ENCODE data around the gene ARMH2.

The ARMH2 gene

DNA sequence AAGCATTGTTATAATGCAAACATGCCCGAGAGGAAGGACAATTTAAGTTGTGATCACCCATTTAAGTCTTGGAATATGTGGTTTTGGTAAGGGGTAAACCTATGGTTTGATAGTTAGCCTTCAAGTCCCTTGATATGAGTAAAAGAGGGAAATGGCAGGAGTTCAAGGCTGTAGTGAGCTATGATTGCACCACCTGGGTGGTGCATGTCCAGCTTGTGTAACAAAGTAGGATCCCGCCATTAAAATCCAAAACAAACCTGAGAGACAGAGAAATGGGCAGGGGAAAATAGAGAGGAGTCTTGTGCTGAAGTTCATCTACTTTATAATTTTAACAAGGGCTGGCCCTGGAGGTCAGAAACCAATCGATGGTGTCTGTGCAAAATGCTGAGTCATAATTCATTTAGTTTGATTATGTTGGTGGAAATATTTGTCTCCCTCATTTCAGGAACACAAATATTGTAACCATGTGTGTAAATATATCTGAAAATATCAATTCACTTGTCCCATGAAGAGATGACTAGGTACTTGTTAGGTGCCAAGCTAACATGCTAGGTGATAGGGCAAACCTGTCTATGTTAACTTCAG is 23.2 kb upstream of the ARMH2 start:
- DNase-seq (ENCODE audit: low read depth in 1 of 2, low spot score in 1 of 2) = no peak

DNA sequence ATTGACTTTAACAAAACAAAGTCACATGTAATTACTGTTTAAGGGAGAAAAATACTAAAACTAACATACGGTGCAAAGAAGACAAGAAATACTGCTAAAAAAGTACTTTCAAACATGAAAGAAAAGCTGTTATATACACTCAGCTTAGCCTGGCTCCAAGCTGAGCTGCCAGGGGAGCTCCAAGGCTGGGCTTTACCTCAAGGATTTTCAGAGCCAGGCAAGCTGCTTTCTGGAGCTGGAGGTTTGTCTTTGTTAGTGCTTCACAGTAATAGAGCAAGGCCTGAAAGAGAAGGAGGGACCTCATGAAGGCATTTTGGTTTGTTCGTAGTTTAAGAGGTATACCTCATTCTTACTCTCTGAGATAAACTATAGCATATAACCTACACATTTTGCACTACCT is 19.6 kb upstream of the ARMH2 start:
- DNase-seq (ENCODE audit: low read depth in 1 of 2, low spot score in 1 of 2) = no peak

DNA sequence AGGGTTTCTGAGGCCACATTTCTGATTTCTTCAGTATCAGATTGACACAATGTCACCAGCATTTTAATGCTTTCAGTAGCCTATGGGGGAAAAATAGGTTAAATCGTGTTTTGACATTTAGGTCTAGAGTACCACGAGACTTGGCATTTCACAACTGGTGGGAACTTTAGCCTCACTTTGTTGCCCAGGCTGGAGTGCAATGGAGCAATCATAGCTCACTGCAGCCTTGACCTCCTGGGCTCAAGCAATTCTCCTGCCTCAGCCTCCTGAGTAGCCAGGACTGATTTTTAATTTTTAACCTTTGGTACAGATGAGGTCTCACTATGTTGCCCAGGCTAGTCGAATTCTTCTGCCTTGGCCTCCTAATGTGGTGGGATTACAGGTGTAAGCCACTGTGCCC is 11.0 kb upstream of the ARMH2 start:
- no peak for DNase-seq (ENCODE audit: low read depth in 1 of 2, low spot score in 1 of 2)

DNA sequence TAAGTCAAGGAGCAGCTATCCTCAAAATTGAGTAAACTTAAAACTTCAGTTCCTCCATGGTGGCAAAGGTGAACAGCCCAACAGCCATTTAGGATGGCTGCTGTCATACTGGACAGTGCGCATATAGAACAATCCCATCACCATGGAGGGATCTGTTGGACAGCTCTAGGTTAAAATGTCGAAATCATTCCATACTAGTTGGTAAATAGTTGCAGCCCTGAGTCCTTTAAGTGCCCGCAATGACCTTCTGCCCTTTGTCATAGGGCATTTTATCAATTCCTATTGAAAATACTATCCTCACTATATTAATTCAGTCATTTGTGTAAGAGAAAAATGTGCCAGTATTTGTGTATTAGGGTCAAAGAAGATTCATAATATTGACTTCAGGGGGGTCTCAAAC is 8.9 kb upstream of the ARMH2 start:
- DNase-seq (ENCODE audit: low read depth in 1 of 2, low spot score in 1 of 2) = no peak

DNA sequence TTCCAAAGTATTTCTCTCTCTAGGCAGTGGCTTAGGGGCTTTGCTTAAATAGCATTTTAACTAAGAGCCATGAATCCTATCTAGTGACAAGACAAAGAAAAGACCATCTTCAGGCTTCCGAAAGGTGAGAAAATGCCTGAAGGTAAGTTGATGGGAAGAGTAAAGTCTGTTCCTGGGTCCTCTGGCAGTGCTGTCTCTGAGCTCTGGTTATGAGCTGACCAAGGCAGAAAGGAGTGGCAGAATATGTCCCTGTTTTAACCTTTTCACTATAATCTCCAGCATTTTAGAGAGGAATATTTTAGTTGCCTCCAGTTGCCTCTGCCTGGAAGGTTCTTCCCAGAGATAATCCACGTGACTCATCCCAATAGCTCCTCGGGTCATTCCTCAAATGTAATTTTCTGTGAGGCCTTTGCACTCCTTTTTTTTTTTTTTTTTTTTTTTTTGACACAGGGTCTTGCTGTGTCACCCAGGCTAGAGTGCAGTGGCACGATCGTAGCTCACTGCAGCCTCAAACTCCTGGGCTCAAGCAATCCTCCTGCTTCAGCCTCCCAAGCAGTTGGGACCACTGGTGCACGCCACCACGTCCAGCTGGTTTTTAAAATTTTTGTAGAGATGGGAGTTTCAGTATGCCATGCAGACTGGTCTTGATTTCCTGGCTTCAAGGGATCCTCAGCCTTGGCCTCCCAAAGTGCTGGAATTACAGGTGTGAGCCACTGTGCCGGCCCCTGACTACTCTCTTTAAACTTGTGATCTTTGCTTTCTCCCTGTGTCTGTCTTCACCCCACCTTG is 3.7 kb upstream of the ARMH2 start:
- DNase-seq (ENCODE audit: low read depth in 1 of 2, low spot score in 1 of 2) = no peak

DNA sequence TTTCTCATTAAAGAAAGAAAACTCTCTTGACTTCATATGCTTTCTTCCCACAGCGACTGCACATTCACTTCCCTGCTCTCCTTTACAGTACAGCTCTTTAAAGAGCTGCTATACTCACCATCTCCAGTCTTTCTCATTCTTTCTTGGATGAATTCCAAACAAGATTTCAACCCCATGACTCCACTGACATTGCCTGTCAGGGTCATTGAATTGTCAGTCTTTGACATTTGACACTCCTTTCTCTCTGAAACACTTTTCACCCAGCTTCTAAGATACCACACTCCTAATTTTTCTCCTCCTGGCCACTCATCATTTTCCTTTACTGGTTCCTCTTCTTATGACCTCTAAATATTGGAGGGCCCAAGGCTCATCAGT is 811 bp upstream of the ARMH2 start:
- DNase-seq (ENCODE audit: low read depth in 1 of 2, low spot score in 1 of 2) = no peak

DNA sequence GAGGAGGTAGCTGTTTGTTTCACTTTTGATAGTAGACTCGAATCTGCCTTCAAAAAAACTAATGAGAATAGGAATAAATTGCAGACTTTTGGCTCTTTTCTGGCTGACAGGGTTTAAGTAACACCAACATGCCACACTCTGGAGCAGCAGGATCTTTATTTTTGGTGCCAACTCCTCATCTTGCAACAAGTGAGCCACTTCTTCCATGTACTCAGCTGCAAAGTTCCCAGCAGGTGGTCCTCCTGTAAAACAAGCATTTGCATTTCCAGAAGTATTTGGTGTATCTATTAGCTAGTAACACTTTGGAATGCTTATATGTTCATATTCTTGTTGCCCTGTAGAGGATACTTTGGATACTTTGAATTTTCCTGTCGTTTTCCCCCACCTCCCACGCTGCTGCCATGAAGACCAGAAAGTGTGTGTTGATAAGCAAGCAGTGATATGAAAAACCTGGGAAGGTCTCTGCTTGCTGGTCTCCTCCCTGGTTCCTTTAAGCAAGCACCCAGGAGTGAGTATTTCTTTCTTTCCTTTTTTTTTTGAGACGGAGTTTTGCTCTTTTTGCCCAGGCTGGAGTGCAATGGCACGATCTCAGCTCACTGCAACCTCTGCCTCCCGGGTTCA is 1.0 kb downstream of the ARMH2 start:
- DNase-seq (ENCODE audit: low read depth in 1 of 2, low spot score in 1 of 2) = no peak

DNA sequence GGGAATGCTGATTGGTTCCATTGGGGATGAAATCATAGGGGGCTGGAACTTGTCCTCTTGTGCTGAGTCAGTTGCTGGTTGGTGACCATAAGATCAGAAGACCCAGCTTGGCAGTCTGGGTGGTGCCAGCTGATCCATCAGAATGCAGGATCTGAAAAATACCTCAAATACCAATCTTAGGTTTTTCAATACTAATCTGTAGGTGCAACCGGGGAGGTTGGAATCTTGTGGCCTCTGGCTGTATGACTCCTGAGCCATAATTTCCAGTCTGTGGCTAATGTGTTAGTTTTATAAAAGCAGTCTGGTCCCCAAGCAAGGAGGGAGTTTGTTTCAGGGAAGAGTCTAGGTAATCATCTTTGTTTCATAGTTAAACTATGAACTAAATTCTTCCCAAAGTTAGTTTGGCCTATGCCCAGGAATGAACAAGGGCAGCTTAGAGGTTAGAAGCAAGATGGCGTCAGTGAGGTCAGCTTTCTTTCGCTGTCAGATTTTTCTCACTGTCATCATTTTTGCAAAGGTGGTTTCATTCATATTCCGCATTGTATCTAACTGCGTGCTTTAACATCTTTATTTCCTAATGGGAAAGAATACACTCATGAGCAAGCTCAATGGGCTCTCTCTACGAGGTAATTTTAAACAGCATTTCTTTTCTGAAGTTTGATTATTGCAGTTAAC is 2.0 kb downstream of the ARMH2 start:
- DNase-seq (ENCODE audit: low read depth in 1 of 2, low spot score in 1 of 2) = no peak

DNA sequence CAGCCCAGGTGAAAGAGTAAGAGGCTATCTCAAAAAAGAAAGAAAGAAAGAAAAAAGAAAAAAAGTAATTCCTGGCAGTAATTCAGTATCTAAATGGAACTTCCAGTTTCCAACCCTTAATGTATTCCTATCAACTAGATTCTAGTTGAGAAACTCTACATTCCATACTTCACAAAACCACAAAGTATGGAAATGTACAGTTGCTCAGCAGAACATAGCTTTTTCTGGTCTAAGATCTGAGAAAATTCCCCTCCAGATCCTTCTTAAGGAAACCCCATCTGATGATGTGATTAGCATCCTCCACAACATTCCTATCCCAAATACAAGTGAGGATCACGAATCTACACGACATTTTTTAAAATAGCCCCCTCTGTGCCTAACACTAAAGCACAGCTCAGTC is 3.6 kb downstream of the ARMH2 start:
- DNase-seq (ENCODE audit: low read depth in 1 of 2, low spot score in 1 of 2) = no peak

DNA sequence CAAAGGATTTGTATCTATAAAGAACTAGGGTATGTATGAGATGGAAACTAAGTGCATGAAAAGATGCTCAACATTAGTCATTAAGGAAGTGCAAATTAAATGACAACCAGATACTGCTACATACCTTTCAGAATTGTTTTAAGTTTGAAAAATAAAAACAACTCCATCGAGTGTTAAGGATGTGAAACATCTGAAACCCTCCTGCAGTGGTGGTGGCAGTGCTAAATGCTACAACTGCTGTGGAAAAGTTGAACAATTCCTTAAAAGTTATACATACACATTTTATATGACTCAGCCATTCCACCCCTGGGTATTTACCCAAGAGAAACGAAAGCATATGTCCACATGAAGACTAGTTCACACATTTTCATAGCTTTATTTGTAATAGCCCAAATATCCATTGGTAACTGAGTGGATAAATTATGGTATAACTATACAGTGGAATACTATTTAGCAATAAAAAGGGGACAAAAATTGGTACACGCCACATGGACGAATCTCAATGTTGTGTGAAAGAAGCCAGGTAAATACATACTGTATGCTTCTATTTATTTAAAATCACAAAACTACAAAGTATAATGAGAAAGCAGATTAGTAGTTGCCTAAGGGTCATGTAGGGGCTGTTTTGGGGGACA is 10.6 kb downstream of the ARMH2 start:
- DNase-seq (ENCODE audit: low read depth in 1 of 2, low spot score in 1 of 2) = no peak

DNA sequence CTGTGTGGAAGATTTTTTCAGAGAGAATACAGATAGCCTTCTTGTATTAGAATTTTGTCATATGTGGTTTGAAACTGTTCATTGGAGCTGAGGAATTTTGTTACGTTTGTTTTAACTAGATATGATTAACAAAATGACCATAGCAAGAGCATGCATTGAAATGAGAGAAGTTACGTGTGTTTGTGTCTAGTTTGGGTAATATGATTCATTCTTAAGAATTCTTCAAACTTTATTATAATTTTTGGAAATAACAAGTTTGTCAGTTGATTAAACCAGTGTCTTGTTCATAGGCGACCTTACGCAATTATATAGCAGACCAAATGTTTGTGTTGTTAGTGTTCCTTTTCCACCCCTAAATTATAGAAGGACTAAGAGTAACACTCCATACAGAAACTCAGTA is 18.5 kb downstream of the ARMH2 start:
- no peak for DNase-seq (ENCODE audit: low read depth in 1 of 2, low spot score in 1 of 2)

DNA sequence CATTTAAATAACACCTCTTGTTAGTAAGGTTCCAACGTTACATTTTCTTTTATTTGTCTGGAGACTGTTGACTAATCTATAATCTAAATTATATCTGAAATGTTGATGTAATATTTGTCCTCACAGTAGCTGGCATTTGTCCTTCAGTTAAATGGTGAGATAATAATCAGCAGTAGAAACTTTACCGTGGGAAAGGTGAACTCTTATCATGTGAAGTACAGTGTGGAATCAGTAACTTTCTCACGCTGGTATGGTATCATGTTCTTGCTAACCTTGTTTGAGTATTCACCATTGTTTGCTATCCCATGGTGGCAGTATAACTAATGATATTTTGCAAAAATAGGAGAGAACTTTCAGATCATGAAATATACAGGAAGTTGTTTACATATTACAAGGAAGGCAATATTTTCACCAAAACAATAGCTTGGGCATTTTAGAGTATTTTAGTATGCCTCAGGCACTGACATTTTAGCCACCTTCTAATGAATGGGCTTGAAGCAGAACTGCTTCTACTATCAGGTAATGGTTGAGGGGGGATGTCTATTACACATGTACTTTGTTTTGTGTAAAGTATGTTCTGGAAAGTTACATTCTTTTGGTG is 19.2 kb downstream of the ARMH2 start:
- DNase-seq (ENCODE audit: low read depth in 1 of 2, low spot score in 1 of 2) = no peak

DNA sequence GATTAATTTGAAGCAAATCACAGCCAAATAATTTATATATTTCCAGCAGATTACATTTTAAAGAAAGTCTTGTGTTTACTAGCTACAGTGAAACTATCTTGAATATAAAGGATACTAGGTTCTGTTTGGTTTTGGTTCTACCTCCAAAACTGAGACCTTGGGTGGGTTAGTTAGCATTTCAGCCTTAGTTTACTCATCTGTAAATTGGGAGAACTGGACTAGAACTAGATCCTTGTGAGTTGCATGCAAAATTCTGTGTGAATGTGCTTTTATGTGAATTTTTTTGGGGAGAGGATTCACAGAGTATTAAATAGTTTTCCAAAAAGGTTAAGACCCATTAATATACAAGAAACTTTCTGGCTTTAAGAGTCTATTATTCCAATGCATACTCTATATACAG is 19.8 kb downstream of the ARMH2 start:
- no peak for DNase-seq (ENCODE audit: low read depth in 1 of 2, low spot score in 1 of 2)

DNA sequence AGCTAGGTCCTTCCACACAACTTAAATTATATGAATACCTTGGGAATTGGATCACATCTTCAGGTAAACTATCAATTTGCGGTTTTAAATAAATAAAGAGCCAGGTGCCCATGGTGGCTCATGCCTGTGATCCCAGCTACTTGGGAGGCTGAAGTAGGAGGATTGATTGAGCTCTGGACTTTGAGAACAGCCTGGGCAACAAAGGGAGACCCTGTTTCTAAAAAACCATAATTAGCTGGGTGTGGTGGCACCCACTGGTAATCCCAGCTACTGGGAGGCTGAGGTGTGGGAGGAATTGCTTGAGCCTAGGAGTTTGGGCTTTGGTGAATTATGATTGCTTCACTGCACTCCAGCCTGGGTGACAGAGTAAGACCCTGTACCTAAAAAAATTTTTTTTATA is 20.6 kb downstream of the ARMH2 start:
- no peak for DNase-seq (ENCODE audit: low read depth in 1 of 2, low spot score in 1 of 2)

DNA sequence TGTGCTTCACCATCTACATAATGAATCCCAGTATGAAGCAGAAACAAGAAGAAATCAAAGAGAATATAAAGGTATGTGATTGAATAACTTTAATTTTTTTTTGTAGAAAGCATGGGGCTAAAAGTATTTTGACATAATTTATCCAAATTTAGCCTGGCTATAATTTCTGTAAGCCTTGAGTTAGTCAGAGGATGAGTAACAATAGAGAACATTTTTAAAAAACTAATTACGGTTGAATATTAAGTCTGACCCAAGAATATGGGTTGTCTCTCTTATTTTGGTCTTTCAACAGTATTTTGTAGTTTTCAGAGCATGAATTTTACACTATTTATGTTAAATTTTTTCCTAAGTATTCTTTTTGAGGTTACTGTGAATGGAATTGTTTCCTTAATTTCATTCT is 21.5 kb downstream of the ARMH2 start:
- no peak for DNase-seq (ENCODE audit: low read depth in 1 of 2, low spot score in 1 of 2)

DNA sequence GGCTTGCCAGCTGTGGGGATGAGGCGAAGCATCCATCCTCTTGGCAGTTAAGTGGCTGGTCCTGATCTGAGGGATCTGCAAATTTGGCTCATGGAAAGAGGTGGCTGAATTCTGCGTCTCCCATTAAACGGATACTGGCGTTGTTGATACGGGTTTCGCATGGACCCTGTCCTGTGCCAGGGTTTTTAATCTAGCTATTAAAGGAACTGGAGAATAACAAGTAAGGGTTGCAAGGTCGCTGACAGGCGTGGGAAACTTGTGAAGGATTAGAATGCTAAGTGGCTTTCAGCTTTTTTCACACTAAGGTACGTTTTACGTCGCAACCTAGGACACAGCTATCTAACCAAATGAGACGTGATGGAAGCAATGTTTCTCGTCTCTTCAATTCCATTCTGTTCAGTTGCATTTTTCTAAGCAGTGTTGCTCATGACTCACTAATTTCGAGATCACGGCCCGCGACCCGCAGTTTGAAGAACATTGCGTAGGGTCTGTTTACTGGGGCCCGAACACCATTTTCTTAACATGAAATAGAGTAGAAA is 23.1 kb downstream of the ARMH2 start:
- DNase-seq (ENCODE audit: low read depth in 1 of 2, low spot score in 1 of 2) = no peak

DNA sequence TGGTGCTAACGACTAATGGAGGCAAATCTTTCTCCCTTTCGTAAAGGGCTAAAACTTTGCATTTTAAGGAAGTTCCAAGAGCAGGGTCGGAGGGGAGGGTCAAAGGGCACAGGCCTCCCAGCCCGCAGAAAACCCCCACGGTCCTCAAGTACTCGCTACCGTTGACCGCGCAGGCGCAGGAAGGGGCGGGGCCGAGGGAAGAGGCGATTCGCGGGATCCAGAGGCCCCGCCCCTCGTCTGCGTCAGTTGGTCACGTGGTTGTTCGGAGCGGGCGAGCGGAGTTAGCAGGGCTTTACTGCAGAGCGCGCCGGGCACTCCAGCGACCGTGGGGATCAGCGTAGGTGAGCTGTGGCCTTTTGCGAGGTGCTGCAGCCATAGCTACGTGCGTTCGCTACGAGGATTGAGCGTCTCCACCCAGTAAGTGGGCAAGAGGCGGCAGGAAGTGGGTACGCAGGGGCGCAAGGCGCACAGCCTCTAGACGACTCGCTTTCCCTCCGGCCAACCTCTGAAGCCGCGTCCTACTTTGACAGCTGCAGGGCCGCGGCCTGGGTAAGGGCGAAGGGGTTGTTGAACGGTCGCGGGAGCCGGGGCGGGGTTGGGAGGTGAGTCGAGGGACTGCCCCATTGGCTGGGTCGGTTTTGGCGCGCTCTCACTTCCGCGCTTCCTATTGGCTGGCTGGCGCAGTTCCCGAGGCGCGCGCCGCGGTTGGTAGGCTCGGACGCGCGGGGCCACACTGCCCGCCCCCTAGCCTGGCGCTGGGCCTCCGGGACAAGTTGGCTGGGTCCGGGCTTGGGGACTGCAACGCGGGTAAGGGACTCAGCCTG is 23.8 kb downstream of the ARMH2 start, which contains the start of gene GMNN:
TSS of gene GMNN (plus strand) at position 242 of the 824 bp plus-strand sequence. CDS start 2,310 bp downstream, outside the sequence.
- peak; percentile 95 to 96 for DNase-seq (ENCODE audit: low read depth in 1 of 2, low spot score in 1 of 2)

DNA sequence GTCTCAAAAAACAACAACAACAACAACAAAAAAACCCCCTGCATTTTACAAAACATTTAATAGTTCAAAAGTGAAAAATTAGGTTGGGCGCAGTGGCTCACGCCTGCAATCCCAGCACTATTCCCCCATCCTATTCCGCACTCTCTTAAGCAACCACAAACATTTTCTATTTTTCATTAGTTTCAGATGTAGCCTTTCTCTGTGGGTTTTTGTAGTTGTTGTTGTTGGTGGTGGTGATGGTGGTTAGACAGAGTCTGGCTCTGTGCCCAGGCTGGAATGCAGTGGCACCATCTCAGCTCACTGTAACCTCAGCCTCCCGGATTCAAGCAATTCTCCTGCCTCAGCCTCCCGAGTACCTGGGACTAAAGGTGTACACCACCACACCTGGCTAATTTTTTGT is 30.4 kb downstream of the ARMH2 start:
- DNase-seq (ENCODE audit: low read depth in 1 of 2, low spot score in 1 of 2) = no peak

DNA sequence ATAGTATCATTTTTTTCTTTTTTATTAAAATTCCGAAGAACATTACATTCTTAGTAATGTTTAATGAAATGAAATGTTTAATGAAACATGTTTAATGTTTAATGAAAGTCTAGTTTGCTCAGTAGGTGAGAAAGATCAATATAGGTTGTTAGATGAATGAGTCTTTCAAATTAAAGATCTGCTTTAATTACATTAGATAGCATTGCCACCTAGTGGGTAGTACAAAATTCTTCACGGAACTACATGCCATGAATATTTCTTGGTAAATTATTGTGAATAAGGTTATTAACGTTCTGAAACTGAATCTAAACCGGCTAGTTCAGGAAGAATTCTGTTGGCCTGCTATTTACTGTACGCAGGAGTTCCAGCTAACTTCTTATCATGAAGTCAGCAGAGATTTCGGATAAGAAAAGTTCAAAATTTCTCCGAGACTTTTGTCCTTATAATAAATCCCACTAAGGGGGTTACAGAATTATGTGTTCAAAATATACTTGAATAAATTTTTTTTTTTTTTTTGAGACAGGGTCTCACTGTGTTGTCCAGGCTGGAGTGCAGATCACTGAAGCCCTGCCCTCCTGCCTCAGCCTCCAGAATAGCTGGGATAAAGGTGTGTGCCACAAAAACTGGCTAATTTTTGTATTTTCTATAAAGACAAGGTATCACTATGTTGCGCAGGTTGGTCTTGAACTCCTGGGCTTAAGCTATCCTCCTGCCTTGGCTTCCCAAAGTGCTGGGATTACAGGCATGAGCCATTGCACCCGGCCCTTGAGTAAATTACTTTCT is 31.8 kb downstream of the ARMH2 start:
- DNase-seq (ENCODE audit: low read depth in 1 of 2, low spot score in 1 of 2) = no peak
